ENCODE data around the gene TMEM138.

TMEM138 gene

DNA sequence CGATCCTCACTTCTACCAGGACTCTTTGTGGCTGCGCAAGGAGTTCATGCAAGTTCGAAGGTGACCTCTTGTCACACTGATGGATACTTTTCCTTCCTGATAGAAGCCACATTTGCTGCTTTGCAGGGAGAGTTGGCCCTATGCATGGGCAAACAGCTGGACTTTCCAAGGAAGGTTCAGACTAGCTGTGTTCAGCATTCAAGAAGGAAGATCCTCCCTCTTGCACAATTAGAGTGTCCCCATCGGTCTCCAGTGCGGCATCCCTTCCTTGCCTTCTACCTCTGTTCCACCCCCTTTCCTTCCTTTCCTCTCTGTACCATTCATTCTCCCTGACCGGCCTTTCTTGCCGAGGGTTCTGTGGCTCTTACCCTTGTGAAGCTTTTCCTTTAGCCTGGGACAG is 6.5 kb downstream of the TMEM138 start:
- Histone ChIP-seq H3K9me2 (replicated peaks; ENCODE audit: low read depth, low read length) (no peaks in the 10 kb centered on the region), H3K9me3 (ENCODE audit: insufficient read depth, low read depth, low read length) (no peaks in the 10 kb centered on the region), H3K4me1 (ENCODE audit: insufficient read depth, low read length, poor library complexity, severe bottlenecking) (no peaks in the 10 kb centered on the region), H3K4me3 (ENCODE audit: low read length, poor library complexity, severe bottlenecking) (no peak overlapping the region), H3K36me3 (ENCODE audit: insufficient read depth, low read length) (peaks cover 55% of the 10 kb centered on the region), H3K4me2 (ENCODE audit: low read depth, low read length, poor library complexity, severe bottlenecking) (no peak overlapping the region), H2AFZ (ENCODE audit: low read length) (no peak overlapping the region), H3K9ac (ENCODE audit: low read depth, low read length, poor library complexity, severe bottlenecking) (no peak overlapping the region), H3K79me2 (ENCODE audit: insufficient read depth, low read length) (peaks cover 15% of the 10 kb centered on the region), H3K27me3 (ENCODE audit: insufficient read depth, low read length, poor library complexity, severe bottlenecking) (no peaks in the 10 kb centered on the region), H4K20me1 (ENCODE audit: insufficient read depth, low read length, poor library complexity, severe bottlenecking) (no peaks in the 10 kb centered on the region), H3F3A (ENCODE audit: low read depth) (no peaks in the 10 kb centered on the region)
- no peak for TF ChIP-seq CTCF (conservative IDR thresholded peaks at IDR 0.05; ENCODE audit: low read length)
- TF ChIP-seq EZH2phosphoT487 (IDR thresholded peaks at IDR 0.05; ENCODE audit: borderline replicate concordance), result no peak

DNA sequence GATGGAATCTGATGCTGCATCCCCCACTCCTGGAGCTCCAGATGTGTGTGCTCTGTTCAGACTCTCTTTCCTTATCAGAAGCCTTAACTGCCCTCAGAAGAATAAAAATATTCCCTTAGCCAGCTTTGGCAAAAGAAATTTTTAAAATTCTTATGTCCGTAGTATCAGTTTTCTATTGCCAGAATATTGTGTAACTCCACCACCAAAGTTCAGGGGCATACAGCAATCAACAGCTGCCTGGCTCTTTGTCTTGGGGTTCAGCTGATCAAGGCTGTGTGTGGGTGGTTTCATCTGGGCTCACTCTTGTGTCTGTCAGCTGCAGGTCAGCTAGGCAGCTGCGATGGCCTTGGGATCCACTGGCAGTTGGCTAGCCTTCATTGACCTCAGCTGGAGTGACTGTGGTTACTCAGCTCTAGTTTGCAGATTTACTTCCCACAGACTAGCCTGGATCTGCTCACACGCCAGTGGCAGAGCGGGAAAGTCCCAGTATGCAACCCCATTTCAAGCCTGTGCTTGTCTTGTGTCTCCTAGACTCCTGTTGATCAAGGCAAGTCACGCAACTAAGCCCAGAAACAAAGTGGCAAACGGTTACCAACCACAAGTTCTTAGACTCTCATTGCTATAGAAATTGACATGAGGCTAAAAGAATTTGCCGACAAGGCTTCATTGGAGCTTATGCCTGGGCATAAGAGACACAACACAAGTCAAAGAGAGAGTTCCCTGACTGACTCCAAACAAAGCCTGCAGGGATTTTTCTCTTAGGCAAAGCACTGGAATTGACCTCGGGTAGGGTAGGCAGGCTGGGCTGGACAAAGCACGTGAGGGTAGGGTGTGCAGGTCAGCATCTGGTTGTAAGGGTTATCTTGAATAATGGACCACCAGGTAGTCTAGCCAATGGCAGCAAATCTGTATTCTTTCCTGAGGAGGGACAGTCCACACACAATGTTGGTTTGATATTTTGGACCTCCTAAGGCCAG is 7.5 kb downstream of the TMEM138 start:
- Histone ChIP-seq H3K27me3 (ENCODE audit: insufficient read depth, low read length, poor library complexity, severe bottlenecking) (no peaks in the 10 kb centered on the region), H4K20me1 (ENCODE audit: insufficient read depth, low read length, poor library complexity, severe bottlenecking) (no peaks in the 10 kb centered on the region), H3K4me1 (ENCODE audit: insufficient read depth, low read length, poor library complexity, severe bottlenecking) (no peaks in the 10 kb centered on the region), H3K4me3 (ENCODE audit: low read length, poor library complexity, severe bottlenecking) (no peak overlapping the region), H3K9ac (ENCODE audit: low read depth, low read length, poor library complexity, severe bottlenecking) (no peak overlapping the region), H3K9me3 (ENCODE audit: insufficient read depth, low read depth, low read length) (no peaks in the 10 kb centered on the region), H3K4me2 (ENCODE audit: low read depth, low read length, poor library complexity, severe bottlenecking) (no peak overlapping the region), H3K79me2 (ENCODE audit: insufficient read depth, low read length) (peaks cover 5% of the 10 kb centered on the region; the same call in 1 of the 2 replicates), H3K9me2 (replicated peaks; ENCODE audit: low read depth, low read length) (no peaks in the 10 kb centered on the region), H2AFZ (ENCODE audit: low read length) (no peak overlapping the region), H3F3A (ENCODE audit: low read depth) (no peaks in the 10 kb centered on the region), H3K36me3 (ENCODE audit: insufficient read depth, low read length) (peaks cover 45% of the 10 kb centered on the region)
- no peak for TF ChIP-seq EZH2phosphoT487 (IDR thresholded peaks at IDR 0.05; ENCODE audit: borderline replicate concordance)
- no peak for TF ChIP-seq CTCF (conservative IDR thresholded peaks at IDR 0.05; ENCODE audit: low read length)

GRCh38 chr11:61370349-61371005 is 8.3 kb downstream of the TMEM138 start:
- Histone ChIP-seq H4K20me1 (ENCODE audit: insufficient read depth, low read length, poor library complexity, severe bottlenecking) (no peaks in the 10 kb centered on the region), H3K9me2 (replicated peaks; ENCODE audit: low read depth, low read length) (no peaks in the 10 kb centered on the region), H3K27me3 (ENCODE audit: insufficient read depth, low read length, poor library complexity, severe bottlenecking) (no peaks in the 10 kb centered on the region), H3K4me2 (ENCODE audit: low read depth, low read length, poor library complexity, severe bottlenecking) (no peak overlapping the region), H3F3A (ENCODE audit: low read depth) (no peaks in the 10 kb centered on the region), H3K9ac (ENCODE audit: low read depth, low read length, poor library complexity, severe bottlenecking) (no peak overlapping the region), H3K4me1 (ENCODE audit: insufficient read depth, low read length, poor library complexity, severe bottlenecking) (no peaks in the 10 kb centered on the region), H3K4me3 (ENCODE audit: low read length, poor library complexity, severe bottlenecking) (no peak overlapping the region), H3K36me3 (ENCODE audit: insufficient read depth, low read length) (peaks cover 42% of the 10 kb centered on the region), H2AFZ (ENCODE audit: low read length) (no peak overlapping the region), H3K79me2 (ENCODE audit: insufficient read depth, low read length) (peaks cover 5% of the 10 kb centered on the region; the same call in 1 of the 2 replicates), H3K9me3 (ENCODE audit: insufficient read depth, low read depth, low read length) (no peaks in the 10 kb centered on the region)
- TF ChIP-seq CTCF (conservative IDR thresholded peaks at IDR 0.05; ENCODE audit: low read length) (no peak), EZH2phosphoT487 (IDR thresholded peaks at IDR 0.05; ENCODE audit: borderline replicate concordance) (no peak)

All from Loucy (cell line).